ENCODE measurements around the gene UBC.
"Not testable (repeated sequence)": the region's sequence is repeated elsewhere in the genome, so short reads cannot be mapped to it uniquely, and the experiment has no call there.

GRCh38 chr12:124918622-124918988, 4.2 kb upstream of the UBC start:
- TF ChIP-seq POLR2AphosphoS5 (IDR thresholded peaks at IDR 0.05; ENCODE audit: low read depth, low read length); TAF1 (IDR thresholded peaks at IDR 0.05; ENCODE audit: borderline replicate concordance, low read depth, low read length): not testable (repeated sequence)
